GM04504 (cell line): Measurements from ENCODE around the gene ADAM19.
A peak's percentile ranks its signal among the peaks of the same experiment; 100 is the strongest.

ENCODE experiments used
- DNase-seq: peaks from one replicate; pipeline ENCODE4 v3.0.0-alpha.2; 2012; ENCODE audit warnings: low read depth

Gene ADAM19, protein sequence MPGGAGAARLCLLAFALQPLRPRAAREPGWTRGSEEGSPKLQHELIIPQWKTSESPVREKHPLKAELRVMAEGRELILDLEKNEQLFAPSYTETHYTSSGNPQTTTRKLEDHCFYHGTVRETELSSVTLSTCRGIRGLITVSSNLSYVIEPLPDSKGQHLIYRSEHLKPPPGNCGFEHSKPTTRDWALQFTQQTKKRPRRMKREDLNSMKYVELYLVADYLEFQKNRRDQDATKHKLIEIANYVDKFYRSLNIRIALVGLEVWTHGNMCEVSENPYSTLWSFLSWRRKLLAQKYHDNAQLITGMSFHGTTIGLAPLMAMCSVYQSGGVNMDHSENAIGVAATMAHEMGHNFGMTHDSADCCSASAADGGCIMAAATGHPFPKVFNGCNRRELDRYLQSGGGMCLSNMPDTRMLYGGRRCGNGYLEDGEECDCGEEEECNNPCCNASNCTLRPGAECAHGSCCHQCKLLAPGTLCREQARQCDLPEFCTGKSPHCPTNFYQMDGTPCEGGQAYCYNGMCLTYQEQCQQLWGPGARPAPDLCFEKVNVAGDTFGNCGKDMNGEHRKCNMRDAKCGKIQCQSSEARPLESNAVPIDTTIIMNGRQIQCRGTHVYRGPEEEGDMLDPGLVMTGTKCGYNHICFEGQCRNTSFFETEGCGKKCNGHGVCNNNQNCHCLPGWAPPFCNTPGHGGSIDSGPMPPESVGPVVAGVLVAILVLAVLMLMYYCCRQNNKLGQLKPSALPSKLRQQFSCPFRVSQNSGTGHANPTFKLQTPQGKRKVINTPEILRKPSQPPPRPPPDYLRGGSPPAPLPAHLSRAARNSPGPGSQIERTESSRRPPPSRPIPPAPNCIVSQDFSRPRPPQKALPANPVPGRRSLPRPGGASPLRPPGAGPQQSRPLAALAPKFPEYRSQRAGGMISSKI

DNA sequence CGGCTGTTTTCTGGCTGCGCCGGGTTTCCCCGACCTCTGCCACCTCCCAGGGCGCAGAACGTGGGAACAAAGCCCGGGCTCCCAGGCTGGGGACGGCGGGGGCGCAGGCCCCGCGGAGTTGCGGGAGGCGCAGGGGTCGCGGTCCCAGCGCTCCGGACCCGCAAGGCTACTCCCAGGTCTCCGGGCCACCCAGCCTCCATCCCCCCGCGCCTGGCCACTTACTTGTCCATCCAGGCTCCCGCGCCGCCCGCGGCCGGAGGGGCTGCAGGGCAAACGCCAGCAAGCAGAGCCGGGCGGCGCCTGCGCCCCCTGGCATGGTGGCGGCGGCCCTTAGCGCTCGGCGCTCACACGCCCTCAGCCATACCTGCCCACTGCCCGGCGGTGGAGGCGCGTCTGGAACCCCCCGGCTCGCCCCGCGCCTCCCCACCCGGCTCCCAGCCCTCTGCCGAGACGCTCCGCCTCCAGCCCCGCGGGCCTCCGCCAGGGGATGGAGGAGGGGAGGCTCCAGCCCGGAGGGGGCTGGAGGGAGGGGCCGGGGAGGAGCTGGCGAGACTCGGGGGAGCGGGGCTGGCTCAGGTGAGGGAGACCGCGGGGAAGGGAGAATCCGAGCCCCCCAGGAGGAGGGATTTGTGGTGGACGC, at the start of gene ADAM19:
ADAM19 (minus strand) TSS at position 395 of the 640 bp plus-strand sequence; CDS start at position 316, 79 bp downstream.
- DNase-seq: peak; percentile 53

DNA sequence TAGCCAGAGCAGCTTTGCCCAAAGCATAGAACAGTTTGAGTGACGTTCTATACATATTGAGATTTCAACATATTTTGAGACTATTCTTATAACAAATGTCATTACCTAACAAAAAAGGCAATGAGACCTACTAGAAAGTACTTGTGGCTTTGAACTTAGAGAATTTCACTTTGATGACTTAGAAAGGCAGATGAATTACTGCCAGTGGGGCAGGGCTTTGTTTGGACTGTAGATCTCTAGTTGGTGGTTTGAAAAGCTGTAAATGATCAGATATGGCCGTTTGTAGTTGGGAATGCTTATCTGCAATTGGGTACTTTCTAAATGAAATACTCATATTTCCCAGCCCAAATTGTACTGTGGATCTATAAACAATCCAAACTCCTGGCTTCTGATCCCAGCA, 48.6 kb upstream of the ADAM19 start:
- DNase-seq: no peak

DNA sequence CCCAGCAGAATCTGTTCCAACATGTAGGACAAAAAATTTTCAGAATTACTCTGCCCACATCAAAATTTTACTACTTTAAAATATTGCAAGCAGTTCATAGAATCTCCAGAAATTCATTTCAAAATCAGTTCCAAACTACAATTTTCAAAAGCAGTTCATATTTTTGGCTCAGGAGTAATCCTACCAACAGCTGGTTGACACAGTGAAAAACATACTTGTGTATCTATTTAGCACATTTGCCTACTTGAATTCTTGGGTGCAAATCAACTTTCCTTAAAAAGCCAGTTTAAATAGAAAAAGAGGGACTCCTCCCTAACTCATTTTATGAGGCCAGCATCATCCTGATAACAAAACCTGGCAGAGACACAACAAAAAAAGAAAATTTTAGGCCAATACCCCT, 45.2 kb upstream of the ADAM19 start:
- no peak for DNase-seq

DNA sequence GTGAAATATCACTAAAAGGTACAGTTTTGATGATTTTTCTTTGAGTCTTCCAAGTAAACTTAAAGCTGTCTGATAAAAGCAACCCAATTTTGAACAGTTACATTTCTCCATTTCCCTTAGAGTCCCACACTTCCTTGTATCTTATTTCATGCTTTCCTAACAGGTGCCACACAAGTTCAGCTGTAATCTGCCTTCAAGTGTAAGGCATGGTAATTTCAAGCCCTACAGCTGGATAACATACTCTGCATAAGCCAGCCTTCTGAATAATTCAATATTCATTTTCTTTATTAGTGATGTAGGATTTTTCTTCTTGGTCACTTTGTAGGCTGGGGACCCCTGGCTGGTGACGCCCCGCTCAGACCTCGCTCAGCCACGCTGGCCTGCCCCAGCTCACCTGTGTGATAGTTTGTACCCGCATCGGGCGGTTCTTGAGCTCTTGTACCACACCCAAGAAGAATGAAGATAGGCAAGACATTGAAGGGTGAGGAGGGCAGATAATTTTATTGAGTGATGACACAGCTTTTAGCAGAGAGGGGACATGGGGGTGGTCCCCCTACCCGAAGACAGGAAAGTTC, 42.7 kb upstream of the ADAM19 start:
- DNase-seq: no peak

DNA sequence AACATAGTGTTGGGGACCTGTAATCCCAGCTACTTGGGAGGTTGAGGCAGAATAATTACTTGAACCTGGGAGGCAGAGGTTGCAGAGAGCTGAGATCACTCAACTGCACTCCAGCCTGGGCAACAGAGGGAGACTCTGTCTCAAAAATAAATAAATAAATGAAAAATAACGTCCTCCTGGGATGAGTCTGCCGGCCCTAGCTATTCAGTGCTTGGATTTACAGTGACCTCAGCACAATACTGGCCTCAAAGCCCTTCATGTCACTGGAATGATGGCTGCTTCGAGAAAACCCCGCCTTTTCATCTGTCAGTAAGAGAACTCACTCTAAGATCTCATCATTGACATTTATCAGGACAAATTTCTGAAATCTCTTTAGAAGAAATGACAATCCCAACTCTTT, 41.2 kb upstream of the ADAM19 start:
- DNase-seq: no peak

DNA sequence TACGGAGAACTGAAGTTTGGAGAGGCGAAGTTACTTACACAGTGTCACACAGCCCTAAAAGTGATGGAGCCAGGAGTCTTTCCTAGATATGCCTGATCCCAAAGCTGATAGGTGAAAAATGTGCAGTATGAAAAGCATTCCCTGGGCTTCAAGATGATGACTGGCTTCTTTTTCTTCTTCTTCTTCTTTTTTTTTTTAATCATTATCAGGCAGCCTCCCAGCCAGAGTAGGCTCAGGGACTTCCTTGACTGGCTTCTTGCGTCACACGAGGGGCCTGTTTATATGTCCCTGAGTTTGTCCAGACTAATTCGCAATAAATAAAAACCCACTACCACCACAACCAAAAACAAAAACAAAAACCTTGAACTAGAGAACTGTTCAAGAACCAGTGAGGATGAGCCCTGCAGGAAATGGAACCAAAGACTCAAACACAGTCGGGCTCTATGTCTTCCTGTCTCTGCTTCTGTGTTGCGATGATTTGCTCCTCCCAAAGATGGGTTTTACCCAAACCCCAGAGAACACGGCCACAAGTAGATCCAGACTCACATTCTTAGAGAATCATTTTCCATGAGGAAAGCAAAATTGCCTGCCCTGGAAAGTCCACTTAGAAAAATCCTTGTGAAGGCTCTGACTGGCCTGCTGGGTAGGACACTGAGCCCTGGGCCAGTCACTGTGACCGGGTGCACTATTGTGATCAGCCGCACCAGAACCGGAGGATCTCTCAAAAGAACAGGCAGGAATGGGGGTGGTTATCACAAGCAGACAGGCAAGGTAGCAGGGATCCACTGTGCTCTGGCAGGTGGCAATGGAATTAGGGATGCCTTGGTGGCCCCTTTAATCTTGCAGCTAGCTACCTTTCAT, 38.0 kb upstream of the ADAM19 start:
- DNase-seq: no peak

DNA sequence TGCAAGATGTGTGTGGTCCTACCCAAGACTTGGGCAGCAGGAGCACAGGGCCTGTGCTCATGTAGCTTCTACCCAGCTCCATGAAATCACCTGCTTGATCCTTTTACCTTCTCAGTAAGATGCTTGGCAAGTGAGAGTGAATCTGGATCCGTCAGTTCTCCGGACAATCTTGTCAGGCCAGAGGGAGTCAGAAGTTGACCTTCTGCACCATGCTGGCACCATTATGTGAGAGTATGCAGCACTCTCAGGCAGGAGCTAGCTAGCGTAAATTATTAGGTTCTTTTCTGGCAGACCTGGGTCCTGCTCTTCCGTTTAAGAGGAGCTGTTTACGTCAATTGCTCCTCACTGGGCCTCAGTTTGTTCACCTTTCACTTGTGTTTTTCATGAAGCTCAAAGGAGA, 37.0 kb upstream of the ADAM19 start:
- DNase-seq: no peak

DNA sequence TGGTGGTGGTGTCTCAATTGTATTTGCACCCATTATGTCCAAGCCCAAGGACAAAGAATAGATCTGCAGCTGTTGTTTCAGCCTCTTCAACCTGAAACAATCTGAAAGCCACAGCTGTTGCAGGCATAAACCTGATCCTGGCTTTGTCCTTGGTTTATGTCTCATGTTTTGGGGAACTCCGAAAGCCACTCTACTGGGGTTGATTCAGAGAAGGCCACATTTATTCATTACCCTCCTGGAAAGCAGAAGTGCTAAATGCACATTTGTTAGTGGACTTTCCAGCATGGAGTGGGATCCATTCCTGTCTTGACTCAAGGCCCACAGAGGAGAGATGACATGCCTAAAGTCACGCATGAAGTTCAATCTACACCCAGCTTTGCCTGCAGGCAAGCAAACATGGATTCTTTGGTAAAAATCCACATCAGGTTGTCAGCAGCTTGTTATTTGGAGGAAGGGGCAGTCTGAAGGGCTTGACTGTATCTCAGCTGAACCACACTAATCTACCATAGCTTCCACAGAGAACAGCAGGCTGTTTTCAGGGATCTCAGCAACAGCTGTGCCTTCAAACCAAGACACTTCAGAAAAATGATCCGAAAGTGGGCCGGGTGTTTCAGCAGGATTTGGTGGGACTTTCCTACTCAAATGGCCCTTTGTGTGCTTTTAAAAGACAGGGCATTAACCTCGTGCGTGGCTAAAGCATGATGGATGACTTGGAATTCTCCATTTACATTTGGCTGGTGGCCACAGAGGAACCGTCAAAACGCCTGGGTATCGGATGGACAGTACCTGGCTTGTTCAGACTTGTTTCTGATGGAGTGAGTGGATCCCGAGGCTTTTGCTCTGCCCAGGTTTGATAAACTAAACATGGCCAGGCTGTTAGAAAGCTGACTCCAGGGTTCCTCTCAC, 36.2 kb upstream of the ADAM19 start:
- no peak for DNase-seq

DNA sequence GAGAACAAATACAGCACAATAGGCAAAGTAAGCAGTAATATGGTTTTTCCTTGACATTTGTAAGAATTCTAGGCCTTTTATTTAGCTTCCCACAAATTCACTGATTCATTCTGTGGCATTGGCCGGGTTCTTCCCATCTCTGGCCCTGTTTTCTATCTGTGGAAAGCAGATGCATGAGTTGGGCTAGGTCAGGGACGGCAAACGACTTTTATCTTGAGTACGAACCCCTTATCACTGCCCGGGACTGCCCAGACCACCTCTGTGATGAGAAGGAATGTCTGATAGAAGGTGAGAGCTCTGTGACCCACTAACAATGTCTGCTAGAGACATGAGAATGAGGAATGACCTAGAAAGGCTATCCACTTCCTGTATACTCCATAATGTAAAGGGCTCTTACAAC, 35.4 kb upstream of the ADAM19 start:
- no peak for DNase-seq

DNA sequence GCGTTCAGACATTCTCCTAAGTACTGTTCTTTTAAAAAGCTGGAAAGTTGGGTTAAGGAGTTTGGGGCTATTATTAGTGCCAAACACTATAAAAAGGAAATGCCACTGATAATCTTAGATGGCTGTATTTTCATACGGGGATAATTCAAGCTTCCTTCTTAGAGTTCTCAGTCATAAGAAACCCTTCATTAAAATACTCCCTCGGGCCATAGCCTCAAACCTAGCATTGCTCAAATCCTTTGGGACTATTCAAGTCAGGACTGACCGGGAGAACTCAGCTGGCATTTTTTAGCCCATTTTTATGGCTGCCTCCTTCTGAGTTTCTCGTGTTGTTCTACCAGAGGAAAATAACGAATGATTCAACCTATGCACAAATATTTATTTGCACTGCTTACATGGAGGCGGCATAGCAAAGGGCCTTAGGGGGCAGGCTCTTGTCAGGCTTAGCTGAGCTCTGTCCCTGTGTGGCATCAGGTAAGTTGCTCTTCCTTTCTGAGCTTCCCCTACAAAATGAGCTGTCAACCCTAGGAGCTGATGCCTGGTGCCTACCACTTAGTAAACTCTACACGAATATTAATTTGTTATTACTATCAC, 33.5 kb upstream of the ADAM19 start:
- no peak for DNase-seq

DNA sequence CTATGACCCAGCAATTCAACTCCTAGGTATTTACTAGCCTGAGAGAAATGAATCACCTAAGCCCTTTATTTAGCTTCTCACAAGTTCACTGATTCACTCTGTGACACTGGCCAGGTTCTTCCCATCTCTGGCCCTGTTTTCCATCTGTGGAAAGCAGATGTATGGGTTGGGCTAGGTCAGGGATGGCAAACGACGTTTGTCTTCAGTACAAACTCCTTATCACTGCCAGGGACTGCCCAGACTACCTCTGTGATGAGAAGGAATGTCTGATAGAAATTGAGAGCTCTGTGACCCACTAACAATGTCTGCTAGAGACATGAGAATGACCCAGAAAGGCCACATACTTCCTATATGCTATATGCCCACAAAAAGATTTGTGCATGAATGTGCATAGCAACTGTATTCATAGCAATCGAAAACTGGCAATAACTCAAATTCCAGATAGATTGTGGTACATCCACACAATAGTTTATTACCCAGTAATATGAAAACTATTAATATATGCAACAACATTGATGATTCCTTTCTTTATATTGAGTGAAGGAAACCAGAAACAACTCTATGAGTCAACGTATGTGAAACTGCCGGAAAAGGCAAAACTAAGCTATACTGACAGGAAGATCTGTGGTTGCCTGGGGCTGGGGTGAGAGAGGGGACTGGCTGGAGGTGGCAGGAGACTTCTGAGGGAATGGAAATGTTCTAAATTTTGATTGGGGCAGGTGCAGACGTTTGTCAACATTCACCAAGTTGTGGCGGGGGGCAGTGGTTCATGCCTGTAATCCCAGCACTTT, 32.0 kb upstream of the ADAM19 start:
- DNase-seq: peak; percentile 48

DNA sequence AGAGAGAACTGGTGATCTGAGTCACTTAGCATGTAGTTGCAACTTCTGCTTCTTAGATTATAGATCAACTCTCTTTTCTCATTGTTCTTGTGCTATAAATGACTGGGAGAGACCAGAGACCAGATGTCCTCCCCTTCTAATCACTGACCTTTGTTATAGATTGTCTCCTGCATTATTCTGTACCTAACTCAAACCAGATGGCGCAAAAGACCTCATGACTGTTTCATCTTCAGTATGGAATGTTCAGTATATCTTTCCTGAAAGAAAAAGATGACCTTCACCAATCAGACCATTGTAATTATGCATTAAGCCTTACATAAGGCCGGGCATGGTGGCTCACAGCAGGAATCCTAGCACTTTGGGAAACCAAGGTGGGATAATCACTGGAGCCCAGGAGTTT, 30.5 kb upstream of the ADAM19 start:
- no peak for DNase-seq

DNA sequence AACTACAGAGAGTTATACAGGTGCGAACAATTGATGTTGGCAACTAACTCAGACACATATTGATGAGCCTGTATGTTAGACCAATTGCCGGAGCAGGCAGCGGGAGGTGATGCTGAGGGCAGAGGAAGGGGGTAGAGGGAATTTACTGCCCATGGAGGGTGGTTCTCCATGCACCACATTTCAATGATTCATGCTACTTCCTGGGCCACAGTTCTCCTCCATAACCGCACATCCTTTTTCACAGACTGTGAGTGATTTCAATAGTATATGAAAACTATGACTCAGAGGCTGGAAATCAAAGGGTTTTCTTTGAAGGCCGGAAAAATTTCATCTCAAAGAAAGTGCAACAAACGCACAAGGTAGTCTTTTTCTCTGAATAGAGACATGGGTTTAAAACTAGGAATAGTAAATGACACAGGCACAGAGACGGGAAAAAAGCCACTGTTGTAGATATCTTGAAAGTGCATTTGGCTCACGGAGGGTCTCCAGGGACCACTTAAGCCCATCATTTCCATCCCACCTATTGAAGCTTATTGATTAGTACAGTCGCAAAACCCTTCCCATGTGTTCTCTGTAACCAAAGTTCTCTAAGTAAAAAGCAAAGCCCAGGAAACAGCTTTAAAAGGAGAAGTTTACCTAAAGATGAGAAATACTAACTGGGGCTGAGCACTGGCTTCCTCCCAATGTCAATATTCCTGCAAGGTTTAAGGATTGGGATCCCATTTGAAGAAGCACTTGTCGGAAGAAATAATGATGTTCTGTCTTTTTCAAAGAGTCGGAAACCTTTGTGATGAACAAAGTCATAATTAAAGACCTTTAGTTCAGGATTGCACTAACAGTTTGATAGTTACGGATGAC, 28.0 kb upstream of the ADAM19 start:
- peak; percentile 64 for DNase-seq

DNA sequence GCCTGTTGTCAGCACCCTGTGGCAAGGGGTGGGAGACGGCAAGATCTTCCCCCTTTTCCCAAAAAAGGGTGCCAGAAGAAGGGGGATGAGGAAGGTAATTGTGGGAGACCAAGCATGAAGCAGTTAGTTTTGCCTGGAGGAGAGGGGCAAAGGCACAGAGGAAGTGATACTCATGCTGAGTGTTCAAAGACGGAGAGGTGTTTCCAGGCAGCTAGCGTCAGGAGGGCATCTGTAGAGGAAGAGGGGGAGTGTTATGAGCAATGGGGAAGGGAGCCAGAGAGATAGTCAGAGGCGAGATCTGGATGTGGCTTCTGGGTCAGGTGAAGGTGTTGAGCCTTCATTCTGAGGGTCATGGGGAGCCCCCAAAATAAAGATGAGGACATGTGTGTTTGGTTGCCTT, 26.9 kb upstream of the ADAM19 start:
- no peak for DNase-seq

DNA sequence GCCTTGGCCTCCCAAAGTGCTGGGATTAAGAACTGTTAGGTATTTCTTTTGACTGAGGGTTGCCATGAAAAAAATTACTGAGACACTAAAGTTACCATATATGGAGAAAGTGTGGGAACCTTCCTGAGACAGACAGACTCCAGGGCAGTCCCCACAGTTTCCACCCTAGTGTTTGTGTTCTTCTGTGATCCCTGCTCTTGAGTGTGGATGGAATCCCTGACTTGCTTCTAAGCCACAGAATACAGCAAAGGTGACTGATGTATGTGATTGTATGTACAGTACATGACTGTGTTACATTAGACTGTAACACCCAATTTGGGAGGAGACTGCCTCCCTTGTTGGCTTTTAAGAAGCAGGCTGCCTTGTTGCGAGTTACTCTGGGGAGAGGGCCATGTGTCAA, 24.7 kb upstream of the ADAM19 start:
- DNase-seq: no peak

DNA sequence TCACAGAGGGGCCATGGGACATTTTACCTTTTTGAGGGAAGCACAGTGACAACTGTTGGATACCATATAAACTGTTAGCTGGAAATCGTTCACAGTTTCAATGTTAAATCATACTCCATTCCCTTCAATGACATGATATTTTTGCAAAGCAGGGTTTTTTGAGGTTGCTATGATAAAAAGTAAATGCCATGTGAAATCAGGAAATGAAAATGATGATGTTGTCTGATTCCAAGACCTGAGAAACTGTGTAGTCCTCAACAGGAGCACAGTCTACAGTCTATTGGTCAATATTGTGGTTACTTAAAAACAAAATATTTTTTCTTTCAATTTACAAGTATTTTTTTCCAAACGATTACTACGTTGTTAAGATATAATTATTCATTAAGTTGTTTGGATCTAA, 24.0 kb upstream of the ADAM19 start:
- no peak for DNase-seq

DNA sequence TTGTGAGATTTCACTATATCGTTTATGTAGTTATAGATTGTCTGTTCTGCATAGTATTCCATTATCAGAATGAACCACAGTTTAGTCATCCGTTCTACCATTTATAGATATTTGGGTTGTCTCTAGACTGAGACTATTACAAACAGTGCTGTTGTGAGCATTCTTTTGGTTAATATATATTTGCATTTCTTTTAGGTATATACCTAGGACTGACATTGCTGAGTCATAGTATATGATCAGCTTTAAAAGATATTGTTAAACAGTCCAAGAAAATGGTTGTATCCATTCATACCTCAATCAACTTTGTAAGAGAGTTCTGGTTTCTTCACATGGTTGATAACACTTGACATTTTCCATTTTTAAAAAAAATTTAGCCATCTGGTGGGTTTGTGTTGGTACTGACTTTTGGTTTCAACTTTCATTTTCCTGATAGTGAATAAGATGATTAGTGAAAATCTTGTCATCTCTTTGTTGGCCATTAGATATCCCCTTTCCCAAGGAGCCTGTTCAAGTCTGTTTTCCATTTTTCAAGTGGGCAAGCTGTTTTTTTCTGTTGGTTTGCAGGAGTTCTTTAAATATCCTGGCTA, 22.9 kb upstream of the ADAM19 start:
- no peak for DNase-seq

DNA sequence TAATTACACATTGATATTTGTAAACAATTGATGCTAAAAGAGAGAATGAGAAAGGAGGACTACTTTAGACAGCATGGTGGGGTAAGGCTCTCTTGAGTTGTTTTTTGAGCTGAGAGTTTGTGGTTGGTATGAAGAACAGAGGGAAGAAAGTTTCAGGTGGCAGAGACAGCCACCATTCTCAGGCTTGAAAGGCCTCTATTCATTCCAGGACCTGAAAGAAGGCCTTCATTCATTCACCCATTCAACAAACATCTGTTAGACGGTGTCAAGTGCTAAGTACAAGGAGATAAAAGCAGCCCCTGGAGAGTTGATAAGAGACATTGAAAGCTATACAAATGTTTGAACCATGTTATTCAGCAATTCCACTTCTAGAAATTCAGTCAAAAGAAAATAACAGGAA, 21.7 kb upstream of the ADAM19 start:
- no peak for DNase-seq
